GM12873 (cell line): ENCODE data around the gene GRIN2A.

Experiments used
- CTCF ChIP-seq: IDR thresholded peaks from 2 replicates; pipeline ENCODE4 v1.5.1; 2012; ENCODE audit warnings: low read depth, mild to moderate bottlenecking, moderate library complexity, low read length, control low read depth; ENCODE audit not compliant: insufficient read depth; ENCODE audit errors: missing control alignments

GRIN2A gene

DNA sequence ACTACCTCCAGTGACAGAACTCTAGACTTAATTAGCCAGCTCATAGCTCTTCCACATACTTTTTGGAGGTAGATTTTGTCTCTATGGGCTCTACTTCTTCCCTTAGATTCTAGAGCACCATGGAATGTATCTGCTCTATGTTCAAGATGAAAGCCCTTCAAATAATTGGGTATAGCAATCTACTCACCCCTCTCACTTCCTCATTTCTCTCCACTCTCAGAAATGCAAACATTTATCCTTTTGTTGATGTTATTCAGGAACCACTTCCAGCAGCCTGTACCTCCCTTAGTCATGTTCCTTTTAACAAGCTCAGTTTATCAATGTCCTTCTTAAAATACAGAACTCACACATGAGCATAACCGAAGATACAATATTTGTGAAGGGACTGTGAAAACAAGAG is 78.5 kb downstream of the GRIN2A start:
- TF ChIP-seq CTCF, result no peak

DNA sequence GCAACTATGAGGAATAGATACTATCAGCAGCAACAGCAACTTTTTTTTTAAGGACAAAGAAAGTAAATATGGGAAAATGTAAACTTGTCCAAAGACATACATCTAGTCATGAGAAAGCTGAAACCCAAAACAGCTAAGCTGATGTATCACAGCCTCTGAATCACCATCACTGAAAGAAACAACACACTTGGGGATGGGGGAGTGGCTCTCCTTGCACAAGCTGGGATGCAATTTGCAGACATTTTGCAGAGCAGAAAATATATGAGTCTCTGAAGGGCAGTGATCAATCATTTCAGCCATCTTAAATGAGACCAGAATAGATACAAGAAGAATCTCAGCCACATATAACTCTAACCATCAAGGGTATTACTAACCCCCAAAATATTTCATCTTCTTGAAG is 79.1 kb downstream of the GRIN2A start:
- TF ChIP-seq CTCF, result no peak

GRCh38 chr16:10100829-10101228 is 81.4 kb downstream of the GRIN2A start:
- TF ChIP-seq CTCF, result no peak

GRCh38 chr16:10098991-10099390 is 83.2 kb downstream of the GRIN2A start:
- no peak for TF ChIP-seq CTCF

GRCh38 chr16:10097271-10097670 is 85.0 kb downstream of the GRIN2A start:
- no peak for TF ChIP-seq CTCF

DNA sequence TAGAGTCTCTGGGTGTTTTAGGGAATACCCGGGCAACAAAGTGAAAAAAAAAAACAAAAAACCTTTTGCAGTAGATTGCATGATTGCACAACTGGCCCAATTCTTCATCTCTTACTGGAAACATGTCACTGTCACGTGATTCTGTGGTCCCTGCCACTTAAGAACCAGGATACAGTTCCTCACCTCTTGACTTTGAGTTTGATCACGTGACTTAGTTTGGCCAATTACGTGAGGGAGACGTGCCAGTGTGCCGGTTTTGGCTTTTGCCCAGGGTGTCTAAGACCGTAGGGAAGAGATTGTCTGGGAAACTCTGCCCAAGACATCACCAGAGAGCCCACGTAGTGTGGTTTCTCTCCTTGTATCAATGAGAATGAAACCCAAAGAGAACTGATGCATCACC is 88.7 kb downstream of the GRIN2A start:
- TF ChIP-seq CTCF, result no peak

- TF ChIP-seq CTCF, result no peak
These were observed 91.4 kb downstream of the GRIN2A start for GRCh38 chr16:10090816-10091215.
